OCI-LY3 (cell line): ENCODE data around the gene TAF11L13.

Source experiments
- H2AFZ ChIP-seq: fragments of 200-600, 300-600 bp; shearing (Covaris generic); 2 replicates; pipeline ENCODE4 v1.6.0; 2014; ENCODE audit warnings: antibody characterized with exemption, low read depth, low read length
- H3K27ac ChIP-seq: fragments of 200-600, 300-600 bp; sonication (generic); 2 replicates; pipeline ENCODE4 v1.5.1; 2014; ENCODE audit warnings: mild to moderate bottlenecking, low read length, moderate library complexity, mixed read lengths
- H3K27me3 ChIP-seq: fragments of 200-600, 300-600 bp; sonication (generic); 2 replicates; pipeline ENCODE4 v1.6.1; 2014; ENCODE audit warnings: low read depth, low read length, mixed read lengths
- H3K36me3 ChIP-seq: fragments of 200-600, 300-600 bp; sonication (generic); replicated peaks from 2 replicates; pipeline ENCODE3; 2014; ENCODE audit warnings: low read depth, low read length, mixed read lengths
- H3K4me1 ChIP-seq: fragments of 300-600, 200-600 bp; sonication (generic); 2 replicates; pipeline ENCODE4 v1.6.1; 2014; ENCODE audit warnings: low read length, mixed read lengths
- H3K4me2 ChIP-seq: fragments of 200-600, 300-600 bp; sonication (generic); 2 replicates; pipeline ENCODE4 v1.6.1; 2014; ENCODE audit warnings: low read length, mixed read lengths
- H3K4me3 ChIP-seq: fragments of 300-600, 200-600 bp; sonication (generic); 2 replicates; pipeline ENCODE4 v1.5.1; 2014; ENCODE audit warnings: antibody characterized with exemption, mild to moderate bottlenecking, low read length, moderate library complexity
- H3K79me2 ChIP-seq: fragments of 300-600, 200-600 bp; shearing (Covaris generic); 2 replicates; pipeline ENCODE4 v1.6.1; 2014; ENCODE audit warnings: mild to moderate bottlenecking, low read length, mixed read lengths
- H3K9ac ChIP-seq: fragments of 300-600, 200-600 bp; shearing (Covaris generic); 2 replicates; pipeline ENCODE4 v1.6.0; 2014; ENCODE audit warnings: mild to moderate bottlenecking, low read length, moderate library complexity
- H3K9me3 ChIP-seq: fragments of 200-600, 300-600 bp; shearing (Covaris generic); 2 replicates; pipeline ENCODE4 v1.6.1; 2014; ENCODE audit warnings: low read length, mixed read lengths; ENCODE audit not compliant: insufficient read depth
- H4K20me1 ChIP-seq: fragments of 200-600, 300-600 bp; sonication (generic); 2 replicates; pipeline ENCODE4 v1.6.1; 2016; ENCODE audit warnings: low read length, mixed read lengths; ENCODE audit not compliant: insufficient read depth
- CTCF ChIP-seq: fragments of 200-600, 300-600 bp; sonication (generic); IDR thresholded peaks from 2 replicates; pipeline ENCODE4 v1.5.1; 2014; ENCODE audit warnings: antibody characterized with exemption, low read length, low read depth
- EZH2phosphoT487 ChIP-seq: fragments of 200-600 bp; shearing (Covaris generic); IDR thresholded peaks from 2 replicates; pipeline ENCODE4 v1.6.1; 2018; ENCODE audit warnings: antibody characterized with exemption, mixed run types, low read depth

The TAF11L13 gene

DNA sequence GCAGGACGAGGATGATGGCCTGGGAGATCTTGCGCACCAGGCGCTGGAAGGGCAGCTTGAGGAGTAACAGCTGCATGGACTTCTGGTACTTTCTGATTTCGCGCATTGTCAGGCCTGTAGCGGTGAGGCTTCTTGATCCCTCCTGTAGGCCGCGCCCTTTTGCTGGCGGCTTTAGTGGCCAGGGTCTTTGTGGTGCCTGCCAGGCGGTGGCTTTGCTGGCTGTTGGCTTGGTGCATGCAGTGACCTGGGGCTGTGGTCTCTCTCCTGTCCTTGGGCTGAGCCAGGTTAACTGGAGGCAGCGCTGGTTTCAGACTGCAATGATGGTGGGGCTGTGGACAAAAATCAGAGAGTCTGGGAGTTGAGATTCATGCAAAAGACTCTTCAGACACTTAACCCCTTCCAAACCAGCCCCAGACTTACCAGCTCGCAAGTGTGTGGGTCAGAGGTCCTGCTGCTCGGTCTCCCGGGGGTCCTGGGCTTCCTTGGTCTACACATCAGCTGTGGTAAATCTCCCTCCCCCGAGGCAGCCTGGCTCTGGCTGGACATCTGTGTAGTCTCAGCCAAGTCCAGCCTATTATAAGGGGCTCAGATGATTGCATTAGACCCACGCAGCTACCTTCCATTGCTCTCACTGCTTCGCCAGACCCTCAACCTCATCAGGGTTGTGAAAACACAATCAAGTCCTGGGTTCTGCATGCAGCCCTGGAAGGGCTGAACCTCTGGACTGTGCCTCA lies 16.8 kb upstream of the TAF11L13 start:
- no peak overlapping the region for H3K4me3 ChIP-seq
- no peaks in the 10 kb centered on the region for H3K27me3 ChIP-seq
- no peaks in the 10 kb centered on the region for H3K9me3 ChIP-seq
- H4K20me1 ChIP-seq: no peaks in the 10 kb centered on the region
- H3K27ac ChIP-seq: no peak overlapping the region
- H3K36me3 ChIP-seq: no peaks in the 10 kb centered on the region
- no peaks in the 10 kb centered on the region for H3K4me1 ChIP-seq
- TF ChIP-seq CTCF: no peak
- no peak for TF ChIP-seq EZH2phosphoT487
- no peak overlapping the region for H3K9ac ChIP-seq
- H3K4me2 ChIP-seq: no peak overlapping the region
- H2AFZ ChIP-seq: no peak overlapping the region
- H3K79me2 ChIP-seq: no peaks in the 10 kb centered on the region

DNA sequence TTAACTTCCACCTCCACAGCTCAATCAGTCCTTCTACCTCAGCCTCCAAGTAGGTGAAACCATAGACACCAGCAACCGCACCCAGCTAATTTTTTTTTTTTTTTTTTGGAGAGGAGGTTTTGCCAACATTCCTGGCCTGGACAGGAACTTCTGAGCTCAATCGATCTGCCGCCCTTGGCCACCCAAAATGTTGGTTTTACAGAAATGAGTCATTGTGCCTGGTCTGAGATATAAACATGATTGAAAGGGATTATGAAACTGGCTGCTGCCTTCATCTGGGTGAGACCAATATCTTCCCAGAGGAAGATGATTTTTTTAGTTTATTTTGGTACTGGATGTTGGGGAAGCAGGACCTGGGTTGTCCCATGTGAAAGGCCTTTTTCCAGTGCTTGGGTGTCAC lies 12.5 kb upstream of the TAF11L13 start:
- no peaks in the 10 kb centered on the region for H3K27me3 ChIP-seq
- H3K27ac ChIP-seq: no peak overlapping the region
- TF ChIP-seq EZH2phosphoT487 (no peak), CTCF (no peak)
- H3K4me2 ChIP-seq: no peak overlapping the region
- no peak overlapping the region for H3K9ac ChIP-seq
- H4K20me1 ChIP-seq: no peaks in the 10 kb centered on the region
- H3K79me2 ChIP-seq: no peaks in the 10 kb centered on the region
- H3K9me3 ChIP-seq: no peaks in the 10 kb centered on the region
- H3K36me3 ChIP-seq: no peaks in the 10 kb centered on the region
- H3K4me1 ChIP-seq: no peaks in the 10 kb centered on the region
- H3K4me3 ChIP-seq: no peak overlapping the region
- H2AFZ ChIP-seq: no peak overlapping the region

DNA sequence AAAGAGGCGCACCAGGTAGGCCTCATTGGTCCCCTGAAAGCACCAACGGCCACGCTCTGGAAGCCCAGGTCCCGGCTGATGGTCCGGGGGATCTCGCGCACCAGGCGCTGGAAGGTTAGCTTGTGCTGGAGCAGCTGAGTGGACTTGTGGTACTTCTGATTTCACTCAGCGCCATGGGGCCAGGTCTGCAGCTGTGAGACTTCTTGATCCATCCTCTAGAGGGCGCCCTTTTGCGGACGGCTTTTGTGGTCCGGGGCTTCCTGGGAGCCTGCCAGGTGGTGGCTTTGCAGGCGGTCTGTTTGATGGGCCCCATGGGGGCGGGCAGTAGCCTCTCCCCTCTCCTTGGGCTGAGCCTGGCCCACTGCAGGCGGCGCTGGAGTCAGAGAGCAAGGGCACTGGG lies 11.3 kb upstream of the TAF11L13 start:
- no peak overlapping the region for H3K4me3 ChIP-seq
- no peak overlapping the region for H3K27ac ChIP-seq
- H2AFZ ChIP-seq: no peak overlapping the region
- H4K20me1 ChIP-seq: no peaks in the 10 kb centered on the region
- no peaks in the 10 kb centered on the region for H3K27me3 ChIP-seq
- H3K79me2 ChIP-seq: no peaks in the 10 kb centered on the region
- H3K9me3 ChIP-seq: no peaks in the 10 kb centered on the region
- no peaks in the 10 kb centered on the region for H3K36me3 ChIP-seq
- TF ChIP-seq CTCF: peak; percentile 9; the same call in 1 of the 2 replicates
- TF ChIP-seq EZH2phosphoT487: no peak
- no peak overlapping the region for H3K4me2 ChIP-seq
- no peaks in the 10 kb centered on the region for H3K4me1 ChIP-seq
- H3K9ac ChIP-seq: no peak overlapping the region

GRCh38 chr5:17625686-17626085 lies 6.2 kb upstream of the TAF11L13 start:
- Histone ChIP-seq H3K9me3 (no peaks in the 10 kb centered on the region), H3K4me3 (no peak overlapping the region), H3K79me2 (no peaks in the 10 kb centered on the region), H2AFZ (no peak overlapping the region), H3K4me2 (no peak overlapping the region), H3K27ac (no peak overlapping the region), H4K20me1 (no peaks in the 10 kb centered on the region), H3K9ac (no peak overlapping the region), H3K36me3 (no peaks in the 10 kb centered on the region), H3K4me1 (no peaks in the 10 kb centered on the region), H3K27me3 (no peaks in the 10 kb centered on the region)
- no peak for TF ChIP-seq EZH2phosphoT487
